Measurements from ENCODE around the gene ZNF561.

- TF ChIP-seq POLR2A (IDR thresholded peaks at IDR 0.05) (no peak), CTCF (IDR thresholded peaks at IDR 0.05) (no peak)
These were observed 40.3 kb downstream of the ZNF561 start for GRCh38 chr19:9580728-9581127.
